Common myeloid progenitor, CD34-positive (primary cell): ENCODE measurements around the gene WWOX.

Experiments
- CTCF ChIA-PET: fragments of 350-600 bp; sonication (Branson Sonifier 250); formaldehyde crosslinking; loops from one replicate; lab custom pipeline; 2021; ENCODE audit warnings: antibody characterized with exemption; lab: Charles Lee
- POLR2A ChIA-PET: fragments of 350-600 bp; sonication (Branson Sonifier 250); formaldehyde crosslinking; loops from one replicate; lab custom pipeline; 2021; ENCODE audit warnings: antibody characterized with exemption; lab: Charles Lee
- DNase-seq, 3 donors: peaks; one replicate each; pipeline versions ENCODE4 v3.0.0 to v3.0.0-alpha.2; 2013
- H3K27ac ChIP-seq, 2 experiments: 1 replicate in 1 of 2; 2 replicates in 1 of 2; pipeline ENCODE4 v1.7.0; 2013; ENCODE audit warnings: inconsistent platforms in 2 of 2, low read length in 2 of 2, mild to moderate bottlenecking in 2 of 2, low read depth in 1 of 2, moderate library complexity in 1 of 2; ENCODE audit not compliant: severe bottlenecking in 2 of 2, insufficient read depth in 1 of 2, poor library complexity in 1 of 2
- H3K27me3 ChIP-seq, 5 experiments: replicated peaks in 2 of 5; 1 replicate in 3 of 5; 2 replicates in 2 of 5; pipeline versions ENCODE4 v1.6.1 to v1.7.0; 2013; ENCODE audit warnings: low read length in 4 of 5, mild to moderate bottlenecking in 2 of 5, moderate library complexity in 2 of 5, inconsistent platforms in 1 of 5; ENCODE audit not compliant: insufficient read depth in 5 of 5, control insufficient read depth in 4 of 5
- H3K36me3 ChIP-seq, 4 experiments: 1 replicate in 2 of 4; 2 replicates in 2 of 4; pipeline versions ENCODE4 v1.6.1 to v1.7.0; 2013; ENCODE audit warnings: low read length in 3 of 4, control low read depth in 1 of 4, mild to moderate bottlenecking in 1 of 4; ENCODE audit not compliant: control insufficient read depth in 4 of 4, insufficient read depth in 4 of 4
- H3K4me1 ChIP-seq, 4 experiments: 1 replicate in 3 of 4; 2 replicates in 1 of 4; pipeline versions ENCODE4 v1.6.1 to v1.7.1; 2013; ENCODE audit warnings: low read length in 3 of 4, mild to moderate bottlenecking in 3 of 4, control low read depth in 1 of 4, inconsistent platforms in 1 of 4, moderate library complexity in 1 of 4; ENCODE audit not compliant: control insufficient read depth in 4 of 4, insufficient read depth in 4 of 4; ENCODE audit errors: control extremely low read depth in 1 of 4
- H3K4me3 ChIP-seq, 7 experiments: 1 replicate in 4 of 7; 2 replicates in 3 of 7; pipeline versions ENCODE4 v1.5.1 to v1.7.0; 2013; ENCODE audit warnings: mild to moderate bottlenecking in 7 of 7, low read length in 6 of 7, moderate library complexity in 6 of 7, inconsistent platforms in 2 of 7, low read depth in 2 of 7, control low read depth in 1 of 7; ENCODE audit not compliant: insufficient read depth in 4 of 7, control insufficient read depth in 1 of 7; ENCODE audit errors: extremely low read depth in 1 of 7
- H3K9me3 ChIP-seq, 5 experiments: 1 replicate in 4 of 5; 2 replicates in 1 of 5; pipeline versions ENCODE4 v1.6.1 to v1.7.1; 2013; ENCODE audit warnings: low read length in 4 of 5, mild to moderate bottlenecking in 2 of 5, inconsistent platforms in 1 of 5, low read depth in 1 of 5, moderate library complexity in 1 of 5; ENCODE audit not compliant: control insufficient read depth in 4 of 5, insufficient read depth in 2 of 5; ENCODE audit errors: control extremely low read depth in 1 of 5
- WGBS: methylation state at CpG from one replicate; pipeline ENCODE4 v1.1.5; 2013; ENCODE audit not compliant: insufficient coverage; 5-methylcytosine and 5-hydroxymethylcytosine counted together

WWOX gene

GRCh38 chr16:78903237-78903636, 803.8 kb downstream of the WWOX start:
- no peaks in the 10 kb centered on the region for H3K27me3 ChIP-seq
- no peak for DNase-seq
- POLR2A ChIA-PET: no interaction called here
- no peak overlapping the region for H3K4me3 ChIP-seq
- 95% methylated on average over 2 of the region's 4 CpGs for WGBS
- H3K4me1 ChIP-seq: no peaks in the 10 kb centered on the region
- no peak overlapping the region for H3K27ac ChIP-seq
- H3K9me3 ChIP-seq: no peaks in the 10 kb centered on the region
- H3K36me3 ChIP-seq: no peaks in the 10 kb centered on the region
- CTCF ChIA-PET: no interaction called here

- Histone ChIP-seq H3K9me3 (no peaks in the 10 kb centered on the region), H3K4me3 (no peak overlapping the region), H3K4me1 (no peaks in the 10 kb centered on the region), H3K36me3 (no peaks in the 10 kb centered on the region), H3K27me3 (no peaks in the 10 kb centered on the region), H3K27ac (no peak overlapping the region)
- WGBS: 100% methylated on average over 1 of the region's 4 CpGs
- POLR2A ChIA-PET: no interaction called here
- DNase-seq: no peak
- CTCF ChIA-PET: no interaction called here
Observed at GRCh38 chr16:78903843-78904242, 804.4 kb downstream of the WWOX start.

DNA sequence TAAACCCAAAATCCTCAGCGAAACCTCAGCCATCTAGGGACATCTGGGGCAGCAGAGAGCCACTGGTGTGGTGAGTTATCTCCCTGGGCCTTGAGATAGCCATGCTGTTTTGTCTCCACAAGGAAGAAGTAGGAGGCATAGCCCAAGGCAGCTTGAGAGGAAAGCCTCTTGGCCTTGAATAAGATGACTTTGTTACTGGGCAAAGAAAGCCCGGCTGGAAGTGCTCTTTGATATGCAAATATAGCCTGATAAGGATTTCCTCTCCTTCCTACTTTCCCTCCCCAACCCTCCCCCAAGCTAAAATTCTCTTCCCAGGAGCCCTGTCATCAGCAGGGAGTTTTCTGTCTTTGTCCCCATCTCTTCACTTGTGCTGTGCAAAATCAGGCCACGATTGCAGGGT, 806.7 kb downstream of the WWOX start:
- H3K9me3 ChIP-seq: peaks cover 0 to 7% (median 0%) of the 10 kb centered on the region in 5 experiments
- no peaks in the 10 kb centered on the region for H3K36me3 ChIP-seq
- ChIA-PET CTCF (interaction anchor here (0.8 to 1.0 kb wide), 2 partner anchors 13 to 64 kb away, joined by 3 read pairs; no protein-coding TSS in a partner anchor), POLR2A (no interaction called here)
- no peak for DNase-seq
- no peaks in the 10 kb centered on the region for H3K27me3 ChIP-seq
- H3K4me1 ChIP-seq: no peaks in the 10 kb centered on the region
- no peak overlapping the region for H3K4me3 ChIP-seq
- no peak overlapping the region for H3K27ac ChIP-seq
- 86% methylated on average over 2 of the region's 3 CpGs for WGBS

- CTCF ChIA-PET: interaction anchor here (1.9 kb wide), 1 partner anchor 16 kb away, joined by 5 read pairs; no protein-coding TSS in a partner anchor
Observed at GRCh38 chr16:78909226-78909625, 809.8 kb downstream of the WWOX start.

GRCh38 chr16:78915811-78916345, 816.4 kb downstream of the WWOX start:
- H3K27ac ChIP-seq: no peak overlapping the region
- ChIA-PET POLR2A (no interaction called here), CTCF (no interaction called here)
- WGBS: 87% methylated on average over 4 of the region's 9 CpGs
- H3K9me3 ChIP-seq: peaks cover 0 to 2% (median 0%) of the 10 kb centered on the region in 5 experiments
- H3K4me3 ChIP-seq: no peak overlapping the region
- no peaks in the 10 kb centered on the region for H3K27me3 ChIP-seq
- peak in 2 of 3 donors; percentile 18 to 28 for DNase-seq
- no peaks in the 10 kb centered on the region for H3K36me3 ChIP-seq
- H3K4me1 ChIP-seq: peaks cover 0 to 3% (median 0%) of the 10 kb centered on the region in 4 experiments

More at GRCh38 chr16:78909226-78909625, 809.8 kb downstream of the WWOX start:
- Histone ChIP-seq H3K4me3 (no peak overlapping the region), H3K9me3 (peaks cover 0 to 7% (median 0%) of the 10 kb centered on the region in 5 experiments), H3K4me1 (no peaks in the 10 kb centered on the region), H3K36me3 (no peaks in the 10 kb centered on the region), H3K27me3 (no peaks in the 10 kb centered on the region), H3K27ac (no peak overlapping the region)
- 100% methylated on average over 4 of the region's 5 CpGs for WGBS
- POLR2A ChIA-PET: no interaction called here
- DNase-seq: no peak

GRCh38 chr16:78916928-78917545, 817.6 kb downstream of the WWOX start:
- no peak for DNase-seq
- 93% methylated on average over 4 of the region's 7 CpGs for WGBS
- ChIA-PET POLR2A (interaction anchor here (0.6 kb wide), 1 partner anchor 747 kb away, joined by 3 read pairs; no protein-coding TSS in a partner anchor), CTCF (no interaction called here)
- Histone ChIP-seq H3K9me3 (peaks cover 0 to 9% (median 8%) of the 10 kb centered on the region in 5 experiments), H3K27me3 (no peaks in the 10 kb centered on the region), H3K4me1 (peaks cover 0 to 9% (median 0%) of the 10 kb centered on the region in 4 experiments), H3K36me3 (no peaks in the 10 kb centered on the region), H3K4me3 (no peak overlapping the region), H3K27ac (no peak overlapping the region)

GRCh38 chr16:78918805-78919305, 819.4 kb downstream of the WWOX start:
- H3K4me1 ChIP-seq: peaks cover 0 to 9% (median 0%) of the 10 kb centered on the region in 4 experiments
- WGBS: 77% methylated on average over 3 of the region's 8 CpGs
- peak in 2 of 3 donors; percentile 53 for DNase-seq
- H3K4me3 ChIP-seq: no peak overlapping the region
- H3K27ac ChIP-seq: no peak overlapping the region
- H3K9me3 ChIP-seq: peaks cover 0 to 14% (median 11%) of the 10 kb centered on the region in 5 experiments
- ChIA-PET POLR2A (interaction anchor here (0.7 kb wide), 1 partner anchor 749 kb away, joined by 3 read pairs; no protein-coding TSS in a partner anchor), CTCF (interaction anchor here (0.7 to 1.2 kb wide), 2 partner anchors 12 to 20 kb away, joined by 3 read pairs; no protein-coding TSS in a partner anchor)
- H3K36me3 ChIP-seq: no peaks in the 10 kb centered on the region
- H3K27me3 ChIP-seq: no peaks in the 10 kb centered on the region
